Measurements from ENCODE around the gene CUBN. TPM values are rescaled to one million over a fixed set of nuclear protein-coding genes. Genes with fewer than 3 reads are reported as not detected.

Gene CUBN
- total RNA-seq, 1 experiment from 2014 or later = 0.80 TPM

GRCh38 chr10:16947069-16947468 lies 182.5 kb downstream of the CUBN start:
- H3K9me2 ChIP-seq (replicated peaks; ENCODE audit: low read length) = no peaks in the 10 kb centered on the region
- no peaks in the 10 kb centered on the region for H3F3A ChIP-seq (ENCODE audit: low read length, unreplicated experiment)
- no peak overlapping the region for H3K4me2 ChIP-seq (ENCODE audit: low read length)
- H3K27me3 ChIP-seq (ENCODE audit: low read length) = no peaks in the 10 kb centered on the region
- intact Hi-C loops (cut with micrococcal nuclease) = loop anchor here (10.0 kb wide), 1 partner anchor 102 kb away; no protein-coding TSS in a partner anchor
- ChIA-PET POLR2A (ENCODE audit: unreplicated experiment) (no interaction called here), CTCF (no interaction called here)
- H3K36me3 ChIP-seq (ENCODE audit: low read depth, low read length) = no peaks in the 10 kb centered on the region
- no peak overlapping the region for H3K27ac ChIP-seq (ENCODE audit: low read length)
- H3K4me1 ChIP-seq (ENCODE audit: insufficient read depth, low read length) = peaks cover 5% of the 10 kb centered on the region; the same call in 1 of the 2 replicates
- no peaks in the 10 kb centered on the region for H4K20me1 ChIP-seq (ENCODE audit: low read length)
- BruUV-seq (replicated peaks) = no TSS peak
- H3K79me2 ChIP-seq (ENCODE audit: low read length) = no peaks in the 10 kb centered on the region
- no peaks in the 10 kb centered on the region for H3K9me3 ChIP-seq (ENCODE audit: low read length)
- no peak overlapping the region for H2AFZ ChIP-seq (ENCODE audit: low read length)
- ATAC-seq (no peak), DNase-seq (no peak)
- no peak overlapping the region for H3K4me3 ChIP-seq (ENCODE audit: low read length)
- H3K9ac ChIP-seq (ENCODE audit: low read length) = no peak overlapping the region
- TF ChIP-seq CTCF (conservative IDR thresholded peaks at IDR 0.05; ENCODE audit: low read depth, low read length) (no peak), EZH2 (IDR thresholded peaks at IDR 0.05; ENCODE audit: low read length, unreplicated experiment) (no peak), EZH2phosphoT487 (IDR thresholded peaks at IDR 0.05; ENCODE audit: borderline replicate concordance, low read length) (no peak)

- ChIA-PET CTCF (no interaction called here), POLR2A (ENCODE audit: unreplicated experiment) (no interaction called here)
- intact Hi-C loops (cut with micrococcal nuclease) = loop anchor here (10.0 kb wide), 1 partner anchor 101 kb away; no protein-coding TSS in a partner anchor
These were observed 184.0 kb downstream of the CUBN start for GRCh38 chr10:16945593-16945992.

More at GRCh38 chr10:16945593-16945992, 184.0 kb downstream of the CUBN start:
- no peak overlapping the region for H3K4me2 ChIP-seq (ENCODE audit: low read length)
- no peaks in the 10 kb centered on the region for H3K36me3 ChIP-seq (ENCODE audit: low read depth, low read length)
- H3K4me3 ChIP-seq (ENCODE audit: low read length) = no peak overlapping the region
- no peaks in the 10 kb centered on the region for H4K20me1 ChIP-seq (ENCODE audit: low read length)
- H3K79me2 ChIP-seq (ENCODE audit: low read length) = no peaks in the 10 kb centered on the region
- no peak for ATAC-seq
- no peak overlapping the region for H2AFZ ChIP-seq (ENCODE audit: low read length)
- DNase-seq = no peak
- H3K4me1 ChIP-seq (ENCODE audit: insufficient read depth, low read length) = no peaks in the 10 kb centered on the region
- H3K27ac ChIP-seq (ENCODE audit: low read length) = no peak overlapping the region
- H3K27me3 ChIP-seq (ENCODE audit: low read length) = no peaks in the 10 kb centered on the region
- H3K9me3 ChIP-seq (ENCODE audit: low read length) = no peaks in the 10 kb centered on the region
- H3K9me2 ChIP-seq (replicated peaks; ENCODE audit: low read length) = no peaks in the 10 kb centered on the region
- no TSS peak for BruUV-seq (replicated peaks)
- H3K9ac ChIP-seq (ENCODE audit: low read length) = no peak overlapping the region
- TF ChIP-seq EZH2 (IDR thresholded peaks at IDR 0.05; ENCODE audit: low read length, unreplicated experiment) (no peak), CTCF (conservative IDR thresholded peaks at IDR 0.05; ENCODE audit: low read depth, low read length) (no peak), EZH2phosphoT487 (IDR thresholded peaks at IDR 0.05; ENCODE audit: borderline replicate concordance, low read length) (no peak)
- no peaks in the 10 kb centered on the region for H3F3A ChIP-seq (ENCODE audit: low read length, unreplicated experiment)
